Measurements from ENCODE around the gene ANKRD52.
A peak's percentile ranks its signal among the peaks of the same experiment; 100 is the strongest.
"Not testable (repeated sequence)": the region's sequence is repeated elsewhere in the genome, so short reads cannot be mapped to it uniquely, and the experiment has no call there.

The ANKRD52 gene

GRCh38 chr12:56274299-56274698 lies 16.1 kb upstream of the ANKRD52 start:
- DNase-seq (ENCODE audit: low read depth in 1 of 2, low spot score in 1 of 2) = no peak

DNA sequence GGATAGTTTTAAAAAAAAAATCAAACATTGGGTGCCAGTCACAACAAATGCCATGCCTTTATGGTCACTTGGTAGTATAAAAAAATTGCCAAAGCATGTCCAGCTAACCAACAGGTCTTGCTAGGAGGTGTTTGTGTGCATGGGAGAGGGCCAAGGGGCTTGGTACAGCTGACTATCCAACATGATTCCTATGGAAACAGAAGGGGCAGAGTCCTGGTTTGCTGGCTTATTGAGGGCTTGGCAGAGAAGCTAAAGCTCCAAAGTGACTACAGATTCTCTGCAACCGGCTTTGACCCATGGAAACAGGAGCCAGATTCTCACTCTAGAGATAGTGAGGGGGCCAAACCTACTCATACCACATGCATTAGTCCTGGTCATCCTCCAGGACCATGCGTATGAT lies 14.3 kb upstream of the ANKRD52 start:
- not testable (repeated sequence) for DNase-seq (ENCODE audit: low read depth in 1 of 2, low spot score in 1 of 2)

DNA sequence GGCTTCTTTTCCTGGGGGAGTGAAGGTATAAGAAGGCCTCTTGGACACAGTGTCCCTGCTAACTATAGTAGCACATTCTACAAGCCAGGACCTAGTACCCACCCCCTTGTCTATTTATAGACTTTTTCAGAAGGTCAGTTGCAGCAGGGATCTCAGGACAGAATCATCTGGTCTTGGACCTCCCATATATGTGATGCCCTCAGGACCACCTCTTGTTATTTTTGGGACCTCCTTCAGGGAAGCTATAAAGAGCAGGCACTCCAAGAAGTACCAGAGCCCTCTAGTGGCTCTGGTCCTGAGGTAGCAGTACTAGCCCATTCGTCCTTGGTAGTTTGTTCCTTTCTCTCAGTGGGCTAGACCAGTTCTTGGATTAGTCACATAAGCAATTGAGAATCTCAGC lies 12.8 kb upstream of the ANKRD52 start:
- DNase-seq (ENCODE audit: low read depth in 1 of 2, low spot score in 1 of 2) = no peak

GRCh38 chr12:56267443-56268071 lies 9.4 kb upstream of the ANKRD52 start:
- no peak for DNase-seq (ENCODE audit: low read depth in 1 of 2, low spot score in 1 of 2)

DNA sequence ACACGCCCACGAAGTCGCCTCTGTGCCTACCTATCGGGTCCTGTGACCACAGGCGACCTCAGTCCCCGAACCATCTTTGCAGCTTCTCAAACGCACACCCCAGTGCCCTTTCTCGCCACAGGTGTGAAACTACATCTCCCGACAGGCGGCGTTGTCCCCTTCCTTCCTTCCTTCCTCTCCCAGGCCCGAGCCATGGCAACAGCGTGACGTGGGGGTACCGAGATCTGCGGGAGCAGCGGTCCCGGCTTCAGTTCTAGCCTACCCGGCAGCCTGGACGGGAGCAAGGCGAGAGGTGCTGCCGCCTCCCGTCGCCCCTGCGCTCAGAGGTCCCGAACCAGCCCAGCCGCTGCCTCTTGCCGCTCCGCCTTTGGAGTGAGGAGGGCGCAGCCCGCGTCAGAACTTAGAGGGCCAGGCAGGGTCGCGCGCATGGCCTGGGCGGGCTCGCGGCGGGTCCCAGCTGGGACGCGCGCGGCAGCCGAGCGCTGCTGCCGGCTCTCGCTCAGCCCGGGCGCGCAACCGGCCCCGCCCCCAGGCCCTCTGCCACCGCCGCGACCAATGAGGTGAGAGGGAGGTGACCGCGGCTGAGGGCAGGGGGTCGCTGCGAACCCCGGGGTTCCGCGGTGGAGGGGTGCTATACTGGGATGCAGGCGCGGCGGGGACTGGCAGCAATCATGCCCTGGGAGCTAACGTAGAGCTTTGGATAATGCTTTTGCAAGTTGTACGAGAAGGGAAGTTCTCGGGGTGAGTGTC lies 8.7 kb upstream of the ANKRD52 start, which contains the start of gene COQ10A:
Gene COQ10A (plus strand): TSS at position 250 of the 750 bp plus-strand sequence. CDS start 177 bp downstream, at position 427.
- peak; percentile 71 to 76 for DNase-seq (ENCODE audit: low read depth in 1 of 2, low spot score in 1 of 2)

DNA sequence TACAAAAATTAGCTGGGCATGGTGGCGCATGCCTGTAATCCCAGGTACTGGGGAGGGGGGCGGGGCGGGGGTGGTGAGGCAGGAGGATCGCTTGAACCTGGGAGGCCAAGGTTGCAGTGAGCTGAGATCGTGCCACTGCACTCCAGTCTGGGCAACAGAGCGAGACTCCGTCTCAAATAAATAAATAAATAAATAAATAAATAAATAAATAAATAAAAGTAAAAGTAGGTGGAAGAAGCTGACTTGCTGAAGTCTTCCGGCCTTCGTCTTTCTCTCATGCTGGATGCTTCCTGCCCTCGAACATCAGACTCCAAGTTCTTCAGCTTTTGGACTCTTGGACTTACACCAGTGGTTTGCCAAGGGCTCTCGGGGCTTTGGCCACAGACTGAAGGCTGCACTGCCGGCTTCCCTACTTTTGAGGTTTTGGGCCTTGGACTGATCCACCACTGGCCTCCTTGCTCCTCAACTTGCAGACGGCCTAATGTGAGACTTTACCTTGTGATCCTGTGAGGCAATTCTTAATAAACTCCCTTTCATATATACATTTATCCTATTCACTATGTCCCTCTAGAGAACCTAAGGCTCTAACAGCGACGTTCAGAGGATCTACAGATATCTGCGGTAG lies 8.0 kb upstream of the ANKRD52 start:
- DNase-seq (ENCODE audit: low read depth in 1 of 2, low spot score in 1 of 2) = not testable (repeated sequence)

GRCh38 chr12:56262955-56263354 lies 4.8 kb upstream of the ANKRD52 start:
- DNase-seq (ENCODE audit: low read depth in 1 of 2, low spot score in 1 of 2) = not testable (repeated sequence)

GRCh38 chr12:56261503-56262232 lies 3.5 kb upstream of the ANKRD52 start:
- no peak for DNase-seq (ENCODE audit: low read depth in 1 of 2, low spot score in 1 of 2)

GRCh38 chr12:56260921-56261320 lies 2.7 kb upstream of the ANKRD52 start:
- DNase-seq (ENCODE audit: low read depth in 1 of 2, low spot score in 1 of 2) = no peak

- DNase-seq (ENCODE audit: low read depth in 1 of 2, low spot score in 1 of 2) = no peak
These were observed 2.2 kb upstream of the ANKRD52 start for GRCh38 chr12:56260380-56260779.

GRCh38 chr12:56258820-56259183 lies 618 bp upstream of the ANKRD52 start:
- DNase-seq (ENCODE audit: low read depth in 1 of 2, low spot score in 1 of 2) = no peak

- DNase-seq (ENCODE audit: low read depth in 1 of 2, low spot score in 1 of 2) = no peak
These were observed 605 bp downstream of the ANKRD52 start for GRCh38 chr12:56257491-56258067.

DNA sequence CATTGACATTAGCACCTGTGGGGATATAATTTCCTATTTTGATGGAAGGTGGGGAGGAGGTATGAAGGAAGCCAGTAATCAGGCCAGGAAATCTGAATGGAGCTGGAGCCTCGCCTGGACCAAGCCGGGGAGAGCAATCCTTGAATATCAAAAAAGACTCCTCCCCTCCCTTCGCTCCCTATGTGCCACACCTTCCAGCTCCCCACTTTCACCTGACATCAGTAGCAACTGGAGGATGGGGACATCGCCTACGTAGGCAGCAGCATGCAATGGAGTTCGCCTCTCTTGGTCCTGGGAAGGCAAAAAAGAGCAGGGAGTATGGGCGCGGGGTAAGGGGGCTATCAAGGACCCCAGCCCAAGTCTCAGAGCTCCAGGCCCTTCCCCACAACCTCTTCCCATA lies 1.1 kb downstream of the ANKRD52 start:
- no peak for DNase-seq (ENCODE audit: low read depth in 1 of 2, low spot score in 1 of 2)

DNA sequence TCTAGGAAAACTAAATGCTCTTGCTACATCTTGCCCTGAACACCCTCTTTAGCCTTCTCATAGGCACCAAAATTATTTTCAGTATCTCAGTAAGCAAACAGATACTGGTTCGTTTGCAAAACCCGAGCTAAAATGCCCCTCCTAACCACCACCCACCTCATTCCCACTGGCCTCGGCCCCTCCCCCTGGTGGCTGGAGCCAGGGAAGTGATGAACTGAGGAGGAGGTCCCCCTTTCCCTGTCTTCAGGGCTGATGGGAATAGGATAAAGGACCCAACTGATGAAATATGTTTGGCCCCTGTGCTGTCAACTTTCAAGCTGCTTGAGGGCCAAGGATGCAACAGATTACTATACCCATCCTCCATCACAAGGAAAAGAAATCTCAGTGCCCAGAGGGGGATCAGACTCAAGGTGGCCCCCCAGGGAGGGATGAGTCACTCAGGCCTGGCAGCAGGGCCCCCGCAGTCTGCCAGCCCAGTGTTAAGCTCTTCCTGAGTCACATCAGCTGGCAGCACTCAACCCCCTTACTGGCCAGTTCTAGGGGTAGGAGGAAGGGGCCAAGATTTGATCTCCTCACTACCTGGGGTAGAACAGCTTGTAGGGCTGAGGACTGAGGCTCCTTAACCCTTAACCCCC lies 1.7 kb downstream of the ANKRD52 start:
- no peak for DNase-seq (ENCODE audit: low read depth in 1 of 2, low spot score in 1 of 2)

DNA sequence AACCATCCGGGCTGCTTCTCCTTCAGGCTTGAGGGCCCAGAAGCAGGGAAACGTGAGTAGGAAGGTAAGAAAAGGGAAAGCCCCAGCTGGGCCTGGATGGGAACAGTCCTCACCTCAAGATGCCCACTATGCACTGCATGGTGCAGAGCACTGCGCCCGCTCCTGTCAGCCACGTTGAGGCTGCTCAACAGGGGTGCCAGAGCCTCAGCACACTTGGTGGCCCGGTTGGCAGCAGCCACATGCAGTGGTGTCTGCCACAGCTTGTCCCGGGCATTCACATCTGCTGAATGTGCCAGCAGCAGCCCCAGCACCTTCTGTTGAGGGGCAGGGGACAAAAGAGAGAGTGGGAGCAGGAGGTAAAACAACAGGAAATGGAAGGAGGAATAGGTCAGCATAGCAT lies 2.5 kb downstream of the ANKRD52 start:
- no peak for DNase-seq (ENCODE audit: low read depth in 1 of 2, low spot score in 1 of 2)

- no peak for DNase-seq (ENCODE audit: low read depth in 1 of 2, low spot score in 1 of 2)
These were observed 5.1 kb downstream of the ANKRD52 start for GRCh38 chr12:56253091-56253490.

- DNase-seq (ENCODE audit: low read depth in 1 of 2, low spot score in 1 of 2) = no peak
These were observed 5.5 kb downstream of the ANKRD52 start for GRCh38 chr12:56252649-56253048.

DNA sequence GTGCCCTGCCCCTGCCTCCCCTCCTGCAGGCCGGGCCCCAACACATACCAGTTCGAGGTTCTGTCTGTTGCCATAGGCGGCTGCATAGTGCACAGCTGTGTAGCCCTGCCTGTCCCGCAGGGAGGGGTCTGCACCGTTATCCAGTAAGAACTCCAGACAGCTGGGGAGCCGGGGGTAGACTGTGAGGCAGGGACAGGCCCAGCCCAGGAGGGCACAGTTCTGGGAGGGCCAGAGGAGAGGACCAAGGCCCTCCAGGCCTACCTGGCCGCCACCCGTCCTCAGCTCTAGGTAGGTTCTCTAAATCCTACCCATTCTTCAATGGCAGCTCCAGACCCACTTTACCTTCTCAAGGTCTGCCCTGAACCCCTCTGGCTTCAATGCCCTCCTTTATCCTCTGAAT lies 9.5 kb downstream of the ANKRD52 start:
- DNase-seq (ENCODE audit: low read depth in 1 of 2, low spot score in 1 of 2) = no peak

- no peak for DNase-seq (ENCODE audit: low read depth in 1 of 2, low spot score in 1 of 2)
These were observed 10.3 kb downstream of the ANKRD52 start for GRCh38 chr12:56247923-56248322.

DNA sequence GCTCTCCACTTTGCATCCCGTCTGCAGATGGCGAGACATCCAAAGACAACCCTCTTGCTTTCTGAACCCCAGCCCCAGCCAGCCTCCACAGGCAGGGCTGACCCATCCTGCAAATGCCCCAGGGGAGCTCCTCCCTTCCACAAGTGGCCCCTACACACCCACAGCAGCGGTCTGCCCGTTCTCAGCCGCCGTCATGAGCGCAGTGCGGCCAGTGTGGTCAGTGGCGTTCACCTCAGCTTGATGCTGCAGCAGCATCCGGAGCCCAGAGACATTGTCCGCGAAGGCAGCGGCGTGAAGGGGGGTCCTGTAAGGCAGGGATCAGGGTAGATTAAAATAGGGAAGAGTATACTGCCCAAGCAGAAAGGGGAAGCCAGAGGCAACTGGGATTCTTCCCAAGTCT lies 13.7 kb downstream of the ANKRD52 start:
- DNase-seq (ENCODE audit: low read depth in 1 of 2, low spot score in 1 of 2) = no peak

GRCh38 chr12:56243731-56244181 lies 14.4 kb downstream of the ANKRD52 start:
- DNase-seq (ENCODE audit: low read depth in 1 of 2, low spot score in 1 of 2) = no peak

All from stimulated activated CD4-positive, alpha-beta T cell treated with anti-CD3 and anti-CD28 coated beads, Interleukin-15, amount 100 ng/mL, for 1 hour (primary cell).